Ramos (cell line): ENCODE measurements around the gene METTL8.

Source experiments
- in situ Hi-C: fragments of 300-500 bp; cut with MboI; formaldehyde crosslinking; loops from one replicate; pipeline ENCODE4 v1.14.3; 2022; ENCODE audit warnings: low sequenced_read_pairs; ENCODE audit not compliant: unreplicated experiment

Gene METTL8

DNA sequence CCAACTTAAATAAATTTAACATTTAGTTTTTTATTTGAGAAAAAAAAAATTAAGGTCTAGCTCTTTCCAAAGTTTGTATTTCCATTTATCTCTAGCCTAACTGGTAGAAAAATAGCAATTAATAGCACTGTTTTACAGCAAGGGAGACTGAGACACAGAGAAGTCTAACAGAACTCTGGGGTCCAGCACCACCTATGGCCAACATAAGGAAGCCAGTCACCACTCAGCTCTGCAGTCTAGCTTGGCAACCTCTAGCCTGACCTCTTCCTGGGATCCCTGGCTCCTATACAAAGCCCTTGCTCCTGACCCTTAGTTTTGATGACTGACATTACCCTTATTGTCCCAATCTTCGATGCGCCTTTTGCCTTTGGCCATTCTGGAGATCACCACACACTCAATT lies 159.0 kb downstream of the METTL8 start:
- in situ Hi-C loops: no loop called here

- in situ Hi-C loops: no loop called here
Measured at GRCh38 chr2:171271971-171272436, 161.8 kb downstream of the METTL8 start.

GRCh38 chr2:171271386-171271785 lies 162.4 kb downstream of the METTL8 start:
- in situ Hi-C loops: no loop called here

GRCh38 chr2:171267855-171268629 lies 165.7 kb downstream of the METTL8 start:
- in situ Hi-C loops: no loop called here
